Right cardiac atrium (tissue), 5 donors: ENCODE data around the gene KICS2. TPM values are rescaled to one million over a fixed set of nuclear protein-coding genes. Genes with fewer than 3 reads are reported as not detected.
"Not testable (repeated sequence)": the region's sequence is repeated elsewhere in the genome, so short reads cannot be mapped to it uniquely, and the experiment has no call there.

Source experiments
- ATAC-seq, 2 donors: fragments of 200-7000 bp; cut with Tn5 transposase; one replicate each; pipeline versions ENCODE4 v1.8.0 to v1.9.1; 2020; ENCODE audit warnings: moderate library complexity in 2 of 2, mild to moderate bottlenecking in 1 of 2
- DNase-seq, 3 donors: peaks; one replicate each; pipeline ENCODE4 v3.0.0-alpha.2; 2020
- H3K27ac ChIP-seq: one replicate; pipeline ENCODE4 v1.5.1; 2013; ENCODE audit warnings: mild to moderate bottlenecking, low read length, control low read depth, moderate library complexity
- H3K27me3 ChIP-seq: one replicate; pipeline ENCODE4 v1.6.1; 2013; ENCODE audit not compliant: control insufficient read depth, insufficient read depth
- H3K4me1 ChIP-seq: one replicate; pipeline ENCODE4 v1.6.1; 2013; ENCODE audit warnings: low read length; ENCODE audit not compliant: control insufficient read depth, insufficient read depth
- H3K4me3 ChIP-seq: one replicate; pipeline ENCODE4 v1.5.1; 2013; ENCODE audit warnings: low read length, control low read depth
- H3K9me3 ChIP-seq: one replicate; pipeline ENCODE4 v1.6.1; 2013; ENCODE audit warnings: low read length; ENCODE audit not compliant: control insufficient read depth
- WGBS: extraction: QIAGEN DNeasy Blood & Tissue Kit; methylation state at CpG from one replicate; pipeline ENCODE4 v1.1.7; 2013; 5-methylcytosine and 5-hydroxymethylcytosine counted together
- intact Hi-C, 4 donors: fragments of 100-400 bp; cut with DNase I; formaldehyde crosslinking; loops; one replicate each; pipeline versions ENCODE4 v1.11.0 to v1.14.0; 2022 to 2023
- polyA plus RNA-seq: library from polyadenylated mRNA; stranded (reverse); fragments of 200-250 nt; gene quantifications from one replicate; pipeline ENCODE4 v1.2.3, GENCODE V29; 2013
- total RNA-seq, 4 donors: library from RNA; stranded (reverse); fragmentation: NEBNext Ultra II Directional; extraction: Animal tissue kit (Norgen Biotek cat#: 25700); gene quantifications; one replicate each; pipeline ENCODE4 v1.2.1, GENCODE V29; 2021
- donor health status: healthy with polysubstance abuse.
- donor health status: DM: no; HTN: yes; CAD: no.
- donor health status: DM: no; HTN: no; CAD: no.
- donor health status: DM: no; HTN: yes; CAD: no; lungs with severe emphysema.
- donor health status: DM: yes; HTN: yes; CAD: no.

The KICS2 gene
- total and polyA plus RNA-seq, 5 donors, result 2.6 to 7.3 (median 4.7) TPM

DNA sequence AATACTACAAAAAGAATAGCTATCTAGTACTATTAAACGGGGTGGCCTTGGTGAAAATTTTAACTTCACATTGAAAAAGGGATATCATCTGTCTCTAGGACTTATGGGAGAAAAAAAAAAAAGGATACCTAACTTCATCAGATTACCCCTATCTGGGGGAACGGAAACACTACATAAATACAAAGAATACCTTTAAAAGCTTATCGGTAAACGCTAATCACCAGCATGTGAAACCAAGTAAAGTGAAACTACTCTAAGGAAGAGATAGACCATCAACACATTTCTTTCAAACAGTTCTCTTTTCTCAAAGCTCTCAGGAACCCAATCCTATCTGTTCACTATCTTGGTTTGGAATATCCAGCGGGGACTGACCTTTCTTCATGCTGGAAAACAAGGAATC is 3.5 kb downstream of the KICS2 start:
- H3K9me3 ChIP-seq, result no peaks in the 10 kb centered on the region
- H3K27me3 ChIP-seq, result no peaks in the 10 kb centered on the region
- H3K4me3 ChIP-seq, result no peak overlapping the region
- no peaks in the 10 kb centered on the region for H3K4me1 ChIP-seq
- ATAC-seq, result no peak
- H3K27ac ChIP-seq, result no peak overlapping the region
- intact Hi-C loops, result no loop called here
- no peak for DNase-seq
- 61% methylated on average over 5 of the region's 5 CpGs for WGBS

DNA sequence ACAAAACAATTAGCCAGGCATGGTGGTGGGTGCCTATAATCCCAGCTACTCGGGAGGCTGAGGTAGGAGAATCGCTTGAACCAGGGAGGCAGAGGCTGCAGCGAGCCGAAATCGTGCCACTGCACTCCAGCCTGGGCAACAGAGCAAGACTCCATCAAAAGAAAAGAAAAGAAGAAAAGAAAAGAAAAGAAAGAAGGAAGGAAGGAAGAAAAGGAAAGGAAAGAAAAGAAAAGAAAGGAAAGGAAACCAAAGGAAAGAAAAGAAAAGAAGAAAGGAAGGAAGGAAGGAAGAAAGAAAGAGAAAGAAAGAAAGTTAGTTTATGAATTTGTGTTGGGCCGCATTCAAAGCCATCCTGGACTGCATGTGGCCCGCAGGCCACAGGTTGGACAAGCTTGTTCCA is 4.5 kb downstream of the KICS2 start:
- H3K4me3 ChIP-seq, DNase-seq, H3K27me3 ChIP-seq, H3K4me1 ChIP-seq, ATAC-seq, H3K27ac ChIP-seq, intact Hi-C loops, H3K9me3 ChIP-seq: not testable (repeated sequence)
- WGBS, result 96% methylated on average over 7 of the region's 7 CpGs

GRCh38 chr12:64216239-64216638 is 5.9 kb downstream of the KICS2 start:
- no peaks in the 10 kb centered on the region for H3K9me3 ChIP-seq
- H3K27me3 ChIP-seq, result no peaks in the 10 kb centered on the region
- DNase-seq, result no peak
- no peak for ATAC-seq
- no peak overlapping the region for H3K4me3 ChIP-seq
- H3K4me1 ChIP-seq, result no peaks in the 10 kb centered on the region
- intact Hi-C loops, result no loop called here
- H3K27ac ChIP-seq, result no peak overlapping the region

- ATAC-seq, result no peak
- Histone ChIP-seq H3K27ac (no peak overlapping the region), H3K27me3 (no peaks in the 10 kb centered on the region), H3K9me3 (no peaks in the 10 kb centered on the region), H3K4me3 (no peak overlapping the region), H3K4me1 (no peaks in the 10 kb centered on the region)
- intact Hi-C loops, result no loop called here
- no peak for DNase-seq
- 76% methylated on average over 5 of the region's 5 CpGs for WGBS
Measured at GRCh38 chr12:64212119-64212746, 9.9 kb downstream of the KICS2 start.

DNA sequence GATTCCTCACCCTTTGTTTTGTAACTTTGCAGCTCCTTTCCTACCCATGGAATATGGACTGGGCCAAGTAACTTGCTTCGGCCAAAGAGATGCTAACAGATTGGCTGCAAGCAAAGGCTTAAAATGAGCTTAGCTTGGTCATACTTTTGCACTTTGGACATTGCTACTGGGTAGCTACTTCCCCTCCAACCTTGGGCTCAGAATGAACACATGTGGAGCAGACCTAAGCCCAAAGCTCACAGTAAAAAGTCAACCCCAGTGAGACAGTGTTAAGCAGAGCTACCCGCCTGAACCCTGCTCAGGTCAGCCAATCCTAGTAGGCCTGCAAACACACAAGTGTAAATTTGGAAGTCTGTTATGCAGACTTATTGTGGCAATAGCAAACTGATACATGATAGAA is 14.6 kb downstream of the KICS2 start:
- no peaks in the 10 kb centered on the region for H3K27me3 ChIP-seq
- no peaks in the 10 kb centered on the region for H3K9me3 ChIP-seq
- DNase-seq (no peak), ATAC-seq (no peak)
- 95% methylated on average over 2 of the region's 2 CpGs for WGBS
- no peaks in the 10 kb centered on the region for H3K4me1 ChIP-seq
- no peak overlapping the region for H3K27ac ChIP-seq
- no peak overlapping the region for H3K4me3 ChIP-seq
- intact Hi-C loops, result no loop called here

DNA sequence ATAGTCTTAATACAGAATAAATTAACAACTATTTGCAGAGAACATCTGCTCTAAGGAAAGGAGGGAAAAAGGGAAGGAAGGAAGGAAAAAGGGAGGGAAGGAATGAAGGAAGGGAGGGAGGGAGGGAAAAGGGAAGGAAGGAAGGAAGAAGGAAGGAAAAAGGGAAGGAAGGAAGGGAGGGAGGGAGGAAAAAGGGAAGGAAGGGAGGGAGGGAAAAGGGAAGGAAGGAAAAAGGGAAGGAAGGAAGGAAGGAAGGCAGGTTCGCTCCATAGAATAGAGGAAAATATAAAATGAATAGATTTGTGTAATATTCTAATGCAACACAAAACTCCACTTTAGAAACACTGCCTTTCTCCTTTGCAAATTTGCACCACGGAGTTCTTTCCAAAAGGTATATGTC is 16.6 kb downstream of the KICS2 start:
- intact Hi-C loops, result no loop called here
- WGBS, result 96% methylated on average over 2 of the region's 2 CpGs
- no peaks in the 10 kb centered on the region for H3K27me3 ChIP-seq

DNA sequence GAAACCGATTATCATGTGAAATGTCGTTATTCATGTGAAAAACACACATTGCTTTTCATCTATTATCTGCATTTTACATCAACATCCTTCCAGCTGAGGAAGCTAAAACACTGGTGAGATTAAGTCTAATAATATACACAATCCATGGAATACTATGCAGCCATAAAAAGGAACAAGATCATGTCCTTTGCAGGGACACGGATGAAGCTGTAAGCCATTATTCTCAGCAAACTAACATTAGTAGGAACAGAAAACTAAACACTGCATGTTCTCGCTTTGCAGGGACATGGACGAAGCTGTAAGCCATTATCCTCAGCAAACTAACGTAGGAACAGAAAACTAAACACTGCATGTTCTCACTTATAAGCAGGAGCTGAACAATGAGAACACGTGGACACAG is 18.3 kb downstream of the KICS2 start:
- Histone ChIP-seq H3K27ac (no peak overlapping the region), H3K4me1 (no peaks in the 10 kb centered on the region), H3K9me3 (no peaks in the 10 kb centered on the region), H3K4me3 (no peak overlapping the region), H3K27me3 (no peaks in the 10 kb centered on the region)
- DNase-seq (no peak), ATAC-seq (no peak)
- intact Hi-C loops, result no loop called here
- 56% methylated on average over 7 of the region's 7 CpGs for WGBS

More for the DNA sequence above, 16.6 kb downstream of the KICS2 start:
- Histone ChIP-seq H3K9me3 (no peaks in the 10 kb centered on the region), H3K4me3 (no peak overlapping the region), H3K27ac (no peak overlapping the region), H3K4me1 (no peaks in the 10 kb centered on the region)
- no peak for ATAC-seq
- DNase-seq, result no peak

DNA sequence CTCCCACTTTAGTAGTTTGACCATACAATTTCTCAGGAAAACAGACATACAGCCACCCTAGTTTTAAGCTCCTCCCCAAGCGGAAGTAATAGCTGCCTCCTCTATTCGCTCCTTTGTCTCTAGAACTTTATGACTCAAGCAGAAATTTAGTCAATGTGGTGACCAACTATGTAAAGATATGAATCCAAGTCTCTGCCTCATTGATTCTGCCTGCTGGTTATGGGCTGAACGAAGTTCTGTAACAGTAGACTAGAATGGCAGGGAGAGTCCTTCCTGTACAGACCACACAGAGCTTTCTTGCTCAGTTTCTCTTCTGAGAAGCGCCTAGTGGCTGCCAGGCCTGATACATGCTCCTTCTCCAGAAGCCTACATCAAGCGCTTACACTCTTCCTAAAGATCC is 19.1 kb downstream of the KICS2 start:
- WGBS, result 96% methylated on average over 5 of the region's 5 CpGs
- H3K27me3 ChIP-seq, result no peaks in the 10 kb centered on the region

DNA sequence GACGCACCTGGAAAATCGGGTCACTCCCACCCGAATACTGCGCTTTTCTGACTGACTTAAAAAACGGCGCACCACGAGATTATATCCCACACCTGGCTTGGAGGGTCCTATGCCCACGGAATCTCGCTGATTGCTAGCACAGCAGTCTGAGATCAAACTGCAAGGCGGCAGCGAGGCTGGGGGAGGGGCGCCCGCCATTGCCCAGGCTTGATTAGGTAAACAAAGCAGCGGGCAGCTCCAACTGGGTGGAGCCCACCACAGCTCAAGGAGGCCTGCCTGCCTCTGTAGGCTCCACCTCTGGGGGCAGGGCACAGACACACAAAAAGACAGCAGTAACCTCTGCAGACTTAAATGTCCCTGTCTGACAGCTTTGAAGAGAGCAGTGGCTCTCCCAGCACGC is 26.3 kb downstream of the KICS2 start:
- intact Hi-C loops, result not testable (repeated sequence)

More for the DNA sequence above, 19.1 kb downstream of the KICS2 start:
- no peak for ATAC-seq
- no peak overlapping the region for H3K4me3 ChIP-seq
- intact Hi-C loops, result no loop called here
- H3K9me3 ChIP-seq, result no peaks in the 10 kb centered on the region
- H3K27ac ChIP-seq, result no peak overlapping the region
- no peak for DNase-seq
- no peaks in the 10 kb centered on the region for H3K4me1 ChIP-seq

DNA sequence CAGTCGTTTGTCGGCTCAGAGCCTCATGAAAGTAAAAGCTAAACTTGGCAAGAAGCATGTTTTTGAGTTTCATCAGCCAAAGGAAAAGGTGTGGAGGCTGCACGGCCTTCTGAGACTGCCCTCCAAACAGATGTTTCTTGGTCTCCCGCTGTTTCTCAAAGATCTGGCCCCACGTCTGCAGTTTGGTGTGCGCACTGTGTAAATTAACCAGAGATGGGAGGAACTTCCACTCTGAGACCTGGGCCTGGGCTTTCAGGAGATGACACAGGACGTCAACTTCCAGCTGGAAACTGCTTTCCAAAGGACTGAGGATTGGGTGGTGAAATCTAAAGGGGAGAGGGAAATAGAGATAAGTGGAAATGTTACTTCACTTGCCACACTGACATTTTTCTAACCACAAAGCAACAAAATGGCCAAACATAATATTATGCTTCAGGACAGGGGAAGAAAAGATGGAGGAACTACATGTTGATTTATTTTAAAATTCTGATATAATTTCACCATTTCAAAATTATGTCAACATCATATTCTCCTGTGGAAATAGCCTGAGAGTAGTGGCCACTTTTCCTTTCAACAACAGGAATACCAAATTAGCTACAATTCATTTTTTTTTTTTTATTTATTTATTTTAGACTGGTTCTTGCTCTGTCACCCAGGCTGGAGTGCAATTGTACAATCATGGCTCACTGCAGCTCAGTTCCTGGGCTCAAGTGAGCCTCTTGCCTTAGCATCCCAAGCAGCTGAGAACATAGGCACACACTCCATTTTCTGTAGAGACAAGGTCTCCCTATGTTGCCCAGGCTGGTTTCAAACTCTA is 27.6 kb downstream of the KICS2 start:
- ATAC-seq, result peak; percentile 60 to 76
- 73% methylated on average over 7 of the region's 7 CpGs for WGBS
- Histone ChIP-seq H3K4me1 (no peaks in the 10 kb centered on the region), H3K4me3 (no peak overlapping the region), H3K9me3 (no peaks in the 10 kb centered on the region), H3K27me3 (no peaks in the 10 kb centered on the region), H3K27ac (no peak overlapping the region)
- peak in 1 of 3 donors; percentile 13 for DNase-seq
- intact Hi-C loops, result no loop called here

More for the DNA sequence above, 26.3 kb downstream of the KICS2 start:
- not testable (repeated sequence) for DNase-seq, H3K27ac ChIP-seq, H3K27me3 ChIP-seq, H3K9me3 ChIP-seq, H3K4me3 ChIP-seq, H3K4me1 ChIP-seq, ATAC-seq
- WGBS, result 75% methylated on average over 11 of the region's 15 CpGs

GRCh38 chr12:64193931-64194330 is 28.2 kb downstream of the KICS2 start:
- H3K4me1 ChIP-seq, result no peaks in the 10 kb centered on the region
- H3K4me3 ChIP-seq, result no peak overlapping the region
- H3K27me3 ChIP-seq, result no peaks in the 10 kb centered on the region
- intact Hi-C loops, result no loop called here
- ATAC-seq, result peak in 1 of 2 donors; percentile 62
- H3K9me3 ChIP-seq, result no peaks in the 10 kb centered on the region
- DNase-seq, result no peak
- H3K27ac ChIP-seq, result no peak overlapping the region
- WGBS, result 86% methylated on average over 6 of the region's 6 CpGs
